DND-41 (cell line): ENCODE data around the gene RBPJ.

Experiments used
- EZH2 ChIP-seq: IDR thresholded peaks from 3 replicates; pipeline ENCODE4 v1.6.1; 2012; ENCODE audit warnings: borderline replicate concordance, low read depth, mild to moderate bottlenecking, moderate library complexity, low read length, inconsistent platforms; ENCODE audit not compliant: severe bottlenecking
- TF ChIP-seq, protein P1 (sequence below): IDR thresholded peaks from 2 replicates; pipeline ENCODE4 v1.5.1; 2012; ENCODE audit warnings: borderline replicate concordance, low read length, moderate library complexity, mild to moderate bottlenecking; ENCODE audit not compliant: poor library complexity, severe bottlenecking; ENCODE audit errors: extremely low read depth

DNA sequence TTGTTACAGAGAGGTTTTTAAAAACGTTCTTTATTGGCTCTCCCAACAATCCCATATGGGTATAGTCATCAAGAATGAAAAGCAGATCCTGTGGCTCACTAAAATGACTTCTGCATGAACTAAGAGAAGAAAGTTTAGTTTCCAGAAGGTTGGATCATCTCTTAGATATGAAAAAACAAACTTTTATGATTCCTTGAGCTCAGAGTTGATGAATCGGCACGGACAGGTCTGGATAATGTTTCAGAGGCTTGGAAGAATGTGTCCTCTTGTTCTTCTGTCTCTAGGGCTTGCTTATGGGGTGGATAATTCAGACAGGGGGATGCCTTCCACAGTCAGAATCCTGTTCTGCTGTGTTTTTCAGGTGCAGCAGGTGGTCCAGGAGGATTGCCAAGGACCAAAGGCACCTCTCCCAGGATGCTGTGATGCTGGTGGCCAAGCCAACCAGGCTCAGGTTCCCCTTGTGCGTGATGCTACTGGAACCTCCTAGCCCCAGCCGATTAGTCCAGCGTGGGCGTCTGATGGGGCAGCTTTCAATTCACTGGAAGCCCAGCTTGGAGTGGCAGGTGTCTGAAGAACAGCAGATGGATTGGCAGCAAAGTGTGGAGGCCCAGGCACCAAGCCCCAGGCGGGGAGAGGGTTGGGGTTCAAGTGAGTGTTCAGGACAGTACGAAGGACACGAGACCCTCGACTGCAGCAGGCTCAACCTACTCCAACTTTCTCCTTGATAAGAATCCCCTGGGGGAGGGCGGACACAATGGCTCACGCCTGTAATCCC lies 139.1 kb downstream of the RBPJ start:
- TF ChIP-seq, protein P1, sequence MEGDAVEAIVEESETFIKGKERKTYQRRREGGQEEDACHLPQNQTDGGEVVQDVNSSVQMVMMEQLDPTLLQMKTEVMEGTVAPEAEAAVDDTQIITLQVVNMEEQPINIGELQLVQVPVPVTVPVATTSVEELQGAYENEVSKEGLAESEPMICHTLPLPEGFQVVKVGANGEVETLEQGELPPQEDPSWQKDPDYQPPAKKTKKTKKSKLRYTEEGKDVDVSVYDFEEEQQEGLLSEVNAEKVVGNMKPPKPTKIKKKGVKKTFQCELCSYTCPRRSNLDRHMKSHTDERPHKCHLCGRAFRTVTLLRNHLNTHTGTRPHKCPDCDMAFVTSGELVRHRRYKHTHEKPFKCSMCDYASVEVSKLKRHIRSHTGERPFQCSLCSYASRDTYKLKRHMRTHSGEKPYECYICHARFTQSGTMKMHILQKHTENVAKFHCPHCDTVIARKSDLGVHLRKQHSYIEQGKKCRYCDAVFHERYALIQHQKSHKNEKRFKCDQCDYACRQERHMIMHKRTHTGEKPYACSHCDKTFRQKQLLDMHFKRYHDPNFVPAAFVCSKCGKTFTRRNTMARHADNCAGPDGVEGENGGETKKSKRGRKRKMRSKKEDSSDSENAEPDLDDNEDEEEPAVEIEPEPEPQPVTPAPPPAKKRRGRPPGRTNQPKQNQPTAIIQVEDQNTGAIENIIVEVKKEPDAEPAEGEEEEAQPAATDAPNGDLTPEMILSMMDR, result no peak
- TF ChIP-seq EZH2, result no peak
